IPS DF 6.9 (cell line): ENCODE results near the gene STAB1.

Source experiments
- DNase-seq: peaks from one replicate; pipeline ENCODE4 v3.0.0-alpha.2; 2013; ENCODE audit warnings: low read depth, low spot score
- H3K27ac ChIP-seq: one replicate; pipeline ENCODE4 v1.5.1; 2013; ENCODE audit warnings: low read length, control low read depth
- H3K27me3 ChIP-seq: 2 replicates; pipeline ENCODE4 v1.6.1; 2013; ENCODE audit warnings: mild to moderate bottlenecking, low read length; ENCODE audit not compliant: control insufficient read depth, insufficient read depth
- H3K36me3 ChIP-seq: 2 replicates; pipeline ENCODE4 v1.6.1; 2013; ENCODE audit warnings: low read length; ENCODE audit not compliant: control insufficient read depth, insufficient read depth
- H3K4me1 ChIP-seq: 2 replicates; pipeline ENCODE4 v1.6.1; 2013; ENCODE audit warnings: low read length; ENCODE audit not compliant: control insufficient read depth, insufficient read depth
- H3K4me3 ChIP-seq: 2 replicates; pipeline ENCODE4 v1.5.1; 2013; ENCODE audit warnings: mild to moderate bottlenecking, low read length
- H3K9me3 ChIP-seq: 2 replicates; pipeline ENCODE4 v1.6.1; 2013; ENCODE audit warnings: low read length, inconsistent platforms; ENCODE audit not compliant: control insufficient read depth, insufficient read depth
- WGBS: extraction: QIAGEN DNeasy Blood & Tissue Kit; methylation state at CpG from one replicate; pipeline ENCODE4 v1.1.7; 2013; ENCODE audit warnings: mixed read lengths, missing lambda C conversion rate; ENCODE audit not compliant: insufficient read length, insufficient coverage; 5-methylcytosine and 5-hydroxymethylcytosine counted together

Gene STAB1

GRCh38 chr3:52479877-52480575 is 15.1 kb upstream of the STAB1 start:
- H3K9me3 ChIP-seq, result no peaks in the 10 kb centered on the region
- no peaks in the 10 kb centered on the region for H3K27me3 ChIP-seq
- H3K27ac ChIP-seq, result no peak overlapping the region
- H3K4me1 ChIP-seq, result no peaks in the 10 kb centered on the region; the same call in 1 of the 2 replicates
- H3K36me3 ChIP-seq, result peaks cover 53% of the 10 kb centered on the region
- no CpG with 5 or more reads among the region's 16 CpGs for WGBS
- no peak overlapping the region for H3K4me3 ChIP-seq
- DNase-seq, result no peak

DNA sequence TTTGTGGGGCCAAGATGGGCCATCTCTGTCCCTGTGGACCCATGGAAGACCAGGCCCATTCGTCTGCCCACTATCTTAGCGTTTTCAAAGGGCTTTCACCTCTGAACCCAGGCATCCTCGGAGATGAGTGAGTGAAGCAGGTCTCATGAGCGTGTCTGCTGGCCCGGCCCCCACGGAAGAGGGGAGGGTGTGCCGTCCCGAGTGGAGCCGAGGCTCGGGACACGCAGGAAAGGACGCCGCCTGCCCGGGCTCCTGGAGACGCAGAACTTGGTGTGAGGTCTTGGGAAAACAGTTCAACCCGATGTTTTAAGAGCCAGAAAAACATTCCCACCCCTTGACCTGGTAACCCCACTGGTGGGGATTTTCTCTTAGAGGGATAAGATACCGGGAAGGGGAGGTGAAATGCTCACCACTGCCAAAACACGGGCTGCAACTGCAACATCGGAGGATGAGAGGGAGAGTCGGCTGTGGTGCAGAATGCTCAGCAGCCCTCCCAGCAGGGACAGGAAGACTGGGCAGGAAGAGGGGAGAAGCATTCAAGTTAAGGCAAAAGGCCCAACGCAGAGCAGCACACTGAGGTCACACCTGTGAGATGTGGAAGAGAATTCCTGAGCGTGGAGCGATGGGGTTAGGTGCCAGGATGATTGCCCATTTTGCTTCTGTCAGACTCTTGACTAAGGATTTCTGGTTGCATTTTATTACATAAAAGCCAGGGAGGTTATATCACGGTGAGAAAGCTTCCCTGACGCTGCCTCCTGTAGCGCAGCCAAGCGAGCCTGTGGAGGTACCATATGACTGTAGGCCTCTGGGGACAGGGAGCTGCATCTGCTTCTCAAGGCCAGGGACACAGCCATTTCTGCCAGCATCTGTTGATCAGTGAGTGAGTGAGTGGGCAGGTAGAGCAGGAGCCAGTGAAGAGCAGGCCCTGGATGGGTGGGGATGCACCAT is 14.1 kb upstream of the STAB1 start:
- DNase-seq, result no peak
- H3K4me1 ChIP-seq, result no peaks in the 10 kb centered on the region; the same call in 1 of the 2 replicates
- H3K27ac ChIP-seq, result no peak overlapping the region
- H3K36me3 ChIP-seq, result peaks cover 48% of the 10 kb centered on the region
- WGBS, result no CpG with 5 or more reads among the region's 27 CpGs
- H3K27me3 ChIP-seq, result no peaks in the 10 kb centered on the region
- no peaks in the 10 kb centered on the region for H3K9me3 ChIP-seq
- H3K4me3 ChIP-seq, result no peak overlapping the region

DNA sequence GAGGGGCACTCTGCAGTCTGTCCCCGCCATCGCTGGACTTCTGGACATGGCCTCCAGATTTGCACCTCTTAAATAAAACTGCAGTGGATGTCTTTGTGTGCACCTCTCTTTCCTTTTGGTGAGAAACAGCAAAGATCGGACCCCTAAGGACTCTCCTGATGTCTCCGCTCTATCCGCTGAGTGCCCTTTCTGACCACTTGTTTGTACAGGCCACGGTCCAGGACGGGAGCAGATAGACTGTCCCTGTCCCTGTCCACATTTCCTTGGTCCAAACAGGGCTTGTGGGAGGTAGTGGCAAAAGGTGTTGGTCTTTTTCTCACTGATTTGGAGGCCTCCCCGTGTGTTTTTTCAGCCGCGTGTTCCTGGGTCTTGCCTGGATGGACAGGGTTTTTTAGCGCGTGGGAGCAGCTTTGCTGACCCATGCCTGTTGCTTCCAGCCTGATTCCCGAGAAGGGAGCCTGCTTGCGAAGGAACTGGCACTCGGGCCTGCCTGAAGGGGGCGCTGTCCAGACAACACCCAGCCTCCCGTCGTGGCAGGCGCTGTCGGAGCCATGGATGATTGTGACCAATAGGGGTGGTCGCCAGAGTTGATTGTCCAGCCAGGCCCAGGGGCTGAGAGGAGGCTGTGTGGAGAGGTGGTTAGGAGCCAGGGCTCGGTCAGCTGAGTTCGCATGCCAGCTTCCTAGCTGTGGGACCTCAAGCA is 13.2 kb upstream of the STAB1 start:
- no peaks in the 10 kb centered on the region for H3K9me3 ChIP-seq
- H3K27me3 ChIP-seq, result no peaks in the 10 kb centered on the region
- H3K36me3 ChIP-seq, result peaks cover 43% of the 10 kb centered on the region
- no peaks in the 10 kb centered on the region; the same call in 1 of the 2 replicates for H3K4me1 ChIP-seq
- no peak overlapping the region for H3K27ac ChIP-seq
- H3K4me3 ChIP-seq, result no peak overlapping the region
- peak; percentile 57 for DNase-seq
- WGBS, result no CpG with 5 or more reads among the region's 23 CpGs

GRCh38 chr3:52483081-52483480 is 12.1 kb upstream of the STAB1 start:
- Histone ChIP-seq H3K4me3 (no peak overlapping the region), H3K9me3 (no peaks in the 10 kb centered on the region), H3K36me3 (peaks cover 43% of the 10 kb centered on the region), H3K4me1 (no peaks in the 10 kb centered on the region; the same call in 1 of the 2 replicates), H3K27me3 (no peaks in the 10 kb centered on the region), H3K27ac (no peak overlapping the region)
- no peak for DNase-seq
- no CpG with 5 or more reads among the region's 14 CpGs for WGBS

DNA sequence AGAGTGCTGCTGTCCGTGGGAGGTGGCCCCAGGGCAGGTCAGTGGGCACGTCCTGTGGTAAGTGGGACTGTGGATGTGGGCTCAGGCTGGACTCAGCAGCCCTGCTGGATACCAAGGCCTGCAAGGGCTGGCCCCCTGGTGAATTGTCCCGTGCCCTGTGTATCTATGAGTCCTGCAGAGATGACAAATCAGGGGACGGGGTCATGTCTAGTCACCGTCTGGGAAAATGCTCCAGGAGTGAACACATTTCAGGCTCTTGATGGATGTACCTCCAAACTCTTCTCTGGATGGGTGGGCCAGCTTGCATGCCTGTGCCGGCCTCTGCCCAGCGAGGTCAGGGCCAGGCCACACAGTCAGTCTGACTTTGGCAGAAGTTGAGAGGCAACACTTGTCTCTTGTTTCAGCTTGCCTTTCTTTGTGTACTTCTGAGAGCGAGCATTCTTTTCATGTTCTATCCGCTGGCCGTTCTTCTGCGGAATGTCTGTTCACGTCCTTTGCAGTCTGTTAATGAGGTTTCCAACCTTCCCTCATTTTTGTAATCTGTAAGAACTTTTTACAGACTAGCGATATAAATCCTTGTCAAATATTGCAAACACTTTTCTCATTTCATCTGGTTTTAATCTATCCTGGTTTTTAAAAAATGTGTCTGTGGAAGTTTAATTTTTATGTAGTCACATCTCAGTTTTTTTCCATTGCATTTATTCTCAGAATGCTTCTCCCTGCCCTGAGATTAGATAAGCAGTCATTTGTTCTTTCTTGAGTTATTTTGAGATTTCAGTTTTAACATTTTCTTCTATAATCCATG is 11.4 kb upstream of the STAB1 start:
- no CpG with 5 or more reads among the region's 13 CpGs for WGBS

GRCh38 chr3:52484680-52485461 is 10.3 kb upstream of the STAB1 start:
- H3K36me3 ChIP-seq, result peaks cover 43% of the 10 kb centered on the region
- H3K9me3 ChIP-seq, result no peaks in the 10 kb centered on the region
- DNase-seq, result no peak
- no CpG with 5 or more reads among the region's 10 CpGs for WGBS
- H3K4me1 ChIP-seq, result no peaks in the 10 kb centered on the region; the same call in 1 of the 2 replicates
- no peak overlapping the region for H3K4me3 ChIP-seq
- no peaks in the 10 kb centered on the region for H3K27me3 ChIP-seq
- no peak overlapping the region for H3K27ac ChIP-seq

More for the DNA sequence above, 11.4 kb upstream of the STAB1 start:
- H3K9me3 ChIP-seq, result no peaks in the 10 kb centered on the region
- H3K36me3 ChIP-seq, result peaks cover 43% of the 10 kb centered on the region
- H3K27me3 ChIP-seq, result no peaks in the 10 kb centered on the region
- no peak overlapping the region for H3K27ac ChIP-seq
- no peak overlapping the region for H3K4me3 ChIP-seq
- no peaks in the 10 kb centered on the region; the same call in 1 of the 2 replicates for H3K4me1 ChIP-seq
- DNase-seq, result no peak

DNA sequence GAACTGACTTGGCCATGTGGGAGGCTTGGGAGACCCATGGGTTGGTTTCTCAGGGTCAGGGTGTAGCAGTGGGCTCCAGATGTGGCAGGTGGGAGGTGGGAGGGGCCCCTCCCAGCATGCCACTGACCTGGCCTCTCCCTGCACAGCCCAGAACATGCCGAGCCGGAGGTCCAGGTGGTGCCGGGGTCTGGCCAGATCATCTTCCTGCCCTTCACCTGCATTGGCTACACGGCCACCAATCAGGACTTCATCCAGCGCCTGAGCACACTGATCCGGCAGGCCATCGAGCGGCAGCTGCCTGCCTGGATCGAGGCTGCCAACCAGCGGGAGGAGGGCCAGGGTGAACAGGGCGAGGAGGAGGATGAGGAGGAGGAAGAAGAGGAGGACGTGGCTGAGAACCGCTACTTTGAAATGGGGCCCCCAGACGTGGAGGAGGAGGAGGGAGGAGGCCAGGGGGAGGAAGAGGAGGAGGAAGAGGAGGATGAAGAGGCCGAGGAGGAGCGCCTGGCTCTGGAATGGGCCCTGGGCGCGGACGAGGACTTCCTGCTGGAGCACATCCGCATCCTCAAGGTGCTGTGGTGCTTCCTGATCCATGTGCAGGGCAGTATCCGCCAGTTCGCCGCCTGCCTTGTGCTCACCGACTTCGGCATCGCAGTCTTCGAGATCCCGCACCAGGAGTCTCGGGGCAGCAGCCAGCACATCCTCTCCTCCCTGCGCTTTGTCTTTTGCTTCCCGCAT is 7.9 kb upstream of the STAB1 start:
- DNase-seq, result no peak
- Histone ChIP-seq H3K4me1 (no peaks in the 10 kb centered on the region; the same call in 1 of the 2 replicates), H3K27me3 (no peaks in the 10 kb centered on the region), H3K27ac (no peak overlapping the region), H3K36me3 (peaks cover 49% of the 10 kb centered on the region), H3K9me3 (no peaks in the 10 kb centered on the region), H3K4me3 (no peak overlapping the region)
- no CpG with 5 or more reads among the region's 31 CpGs for WGBS

DNA sequence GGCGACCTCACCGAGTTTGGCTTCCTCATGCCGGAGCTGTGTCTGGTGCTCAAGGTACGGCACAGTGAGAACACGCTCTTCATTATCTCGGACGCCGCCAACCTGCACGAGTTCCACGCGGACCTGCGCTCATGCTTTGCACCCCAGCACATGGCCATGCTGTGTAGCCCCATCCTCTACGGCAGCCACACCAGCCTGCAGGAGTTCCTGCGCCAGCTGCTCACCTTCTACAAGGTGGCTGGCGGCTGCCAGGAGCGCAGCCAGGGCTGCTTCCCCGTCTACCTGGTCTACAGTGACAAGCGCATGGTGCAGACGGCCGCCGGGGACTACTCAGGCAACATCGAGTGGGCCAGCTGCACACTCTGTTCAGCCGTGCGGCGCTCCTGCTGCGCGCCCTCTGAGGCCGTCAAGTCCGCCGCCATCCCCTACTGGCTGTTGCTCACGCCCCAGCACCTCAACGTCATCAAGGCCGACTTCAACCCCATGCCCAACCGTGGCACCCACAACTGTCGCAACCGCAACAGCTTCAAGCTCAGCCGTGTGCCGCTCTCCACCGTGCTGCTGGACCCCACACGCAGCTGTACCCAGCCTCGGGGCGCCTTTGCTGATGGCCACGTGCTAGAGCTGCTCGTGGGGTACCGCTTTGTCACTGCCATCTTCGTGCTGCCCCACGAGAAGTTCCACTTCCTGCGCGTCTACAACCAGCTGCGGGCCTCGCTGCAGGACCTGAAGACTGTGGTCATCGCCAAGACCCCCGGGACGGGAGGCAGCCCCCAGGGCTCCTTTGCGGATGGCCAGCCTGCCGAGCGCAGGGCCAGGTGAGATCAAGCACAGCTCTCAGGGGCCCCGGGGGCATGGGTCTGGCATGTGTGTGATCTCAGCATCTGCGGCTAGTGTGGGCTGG is 7.1 kb upstream of the STAB1 start:
- Histone ChIP-seq H3K9me3 (no peaks in the 10 kb centered on the region), H3K4me1 (no peaks in the 10 kb centered on the region; the same call in 1 of the 2 replicates), H3K36me3 (peaks cover 50% of the 10 kb centered on the region), H3K27me3 (no peaks in the 10 kb centered on the region), H3K27ac (no peak overlapping the region), H3K4me3 (no peak overlapping the region)
- WGBS, result no CpG with 5 or more reads among the region's 59 CpGs
- DNase-seq, result no peak
